Gastrocnemius medialis (tissue), 4 donors: Measurements from ENCODE around the gene CNST.

Experiments used
- POLR2A ChIP-seq, 2 donors: fragments of 450-650 bp; IDR thresholded peaks; one replicate each; pipeline ENCODE4 v1.6.1; 2017; ENCODE audit warnings: antibody characterized with exemption in 2 of 2, mild to moderate bottlenecking in 2 of 2, moderate library complexity in 2 of 2
- TF ChIP-seq, protein P1 (sequence below), 5 experiments: fragments of 450-650 bp in 3 of 5; fragments of 200-600 bp in 2 of 5; sonication (generic) in 2 of 5; IDR thresholded peaks in 4 of 5; conservative IDR thresholded peaks in 1 of 5; 1 replicate in 4 of 5; 2 replicates in 1 of 5; pipeline ENCODE4 v1.5.1; 2016 to 2019; ENCODE audit warnings: antibody characterized with exemption in 5 of 5, mild to moderate bottlenecking in 3 of 5, moderate library complexity in 3 of 5

DNA sequence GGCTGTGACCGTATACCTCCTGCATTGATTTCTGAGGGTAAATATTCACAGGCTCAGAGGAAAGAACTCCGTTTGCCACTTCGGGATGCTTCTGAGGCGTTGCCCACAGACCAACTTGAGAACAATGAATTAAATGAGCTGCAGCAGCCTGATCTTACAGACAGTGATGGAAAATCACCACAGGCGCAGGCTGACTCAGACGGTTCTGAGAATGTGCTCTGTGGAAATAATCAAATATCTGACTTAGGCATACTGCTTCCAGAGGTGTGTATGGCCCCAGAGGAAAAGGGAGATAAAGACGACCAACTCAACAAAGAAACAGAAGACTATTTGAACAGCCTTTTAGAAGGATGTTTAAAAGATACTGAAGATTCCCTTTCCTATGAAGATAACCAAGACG is 81.3 kb downstream of the CNST start:
- TF ChIP-seq, protein P1, sequence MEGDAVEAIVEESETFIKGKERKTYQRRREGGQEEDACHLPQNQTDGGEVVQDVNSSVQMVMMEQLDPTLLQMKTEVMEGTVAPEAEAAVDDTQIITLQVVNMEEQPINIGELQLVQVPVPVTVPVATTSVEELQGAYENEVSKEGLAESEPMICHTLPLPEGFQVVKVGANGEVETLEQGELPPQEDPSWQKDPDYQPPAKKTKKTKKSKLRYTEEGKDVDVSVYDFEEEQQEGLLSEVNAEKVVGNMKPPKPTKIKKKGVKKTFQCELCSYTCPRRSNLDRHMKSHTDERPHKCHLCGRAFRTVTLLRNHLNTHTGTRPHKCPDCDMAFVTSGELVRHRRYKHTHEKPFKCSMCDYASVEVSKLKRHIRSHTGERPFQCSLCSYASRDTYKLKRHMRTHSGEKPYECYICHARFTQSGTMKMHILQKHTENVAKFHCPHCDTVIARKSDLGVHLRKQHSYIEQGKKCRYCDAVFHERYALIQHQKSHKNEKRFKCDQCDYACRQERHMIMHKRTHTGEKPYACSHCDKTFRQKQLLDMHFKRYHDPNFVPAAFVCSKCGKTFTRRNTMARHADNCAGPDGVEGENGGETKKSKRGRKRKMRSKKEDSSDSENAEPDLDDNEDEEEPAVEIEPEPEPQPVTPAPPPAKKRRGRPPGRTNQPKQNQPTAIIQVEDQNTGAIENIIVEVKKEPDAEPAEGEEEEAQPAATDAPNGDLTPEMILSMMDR (IDR thresholded peaks at IDR 0.05 in 4 of 5, conservative IDR thresholded peaks at IDR 0.05 in 1 of 5) = no peak
- no peak for TF ChIP-seq POLR2A (IDR thresholded peaks at IDR 0.05)
